Adrenal gland (tissue), 12 donors: ENCODE data around the gene ADCY2. TPM values are rescaled to one million over a fixed set of nuclear protein-coding genes. Genes with fewer than 3 reads are reported as not detected.

Source experiments
- DNase-seq, 7 donors: peaks; one replicate each; pipeline ENCODE4 v3.0.0-alpha.2; 2019 to 2020
- H3K27ac ChIP-seq, 5 donors: fragments of 200-600 bp; sonication (generic) in 4 of 5; 1 replicate in 3 of 5; 2 replicates in 2 of 5; pipeline versions ENCODE4 v1.5.1 to v1.8.0; 2016 to 2020; ENCODE audit warnings: mild to moderate bottlenecking in 1 of 5
- H3K27me3 ChIP-seq: fragments of 200-600 bp; 2 replicates; pipeline ENCODE4 v1.8.0; 2021
- H3K36me3 ChIP-seq, 2 donors: fragments of 200-600 bp; replicated peaks in 1 of 2; 1 replicate in 1 of 2; 2 replicates in 1 of 2; pipeline versions ENCODE4 v1.5.1 to v1.8.0; 2018 to 2022
- H3K4me1 ChIP-seq, 2 donors: fragments of 200-600 bp; replicated peaks in 1 of 2; 1 replicate in 1 of 2; 2 replicates in 1 of 2; pipeline versions ENCODE4 v1.5.1 to v1.8.0; 2018 to 2021
- H3K4me3 ChIP-seq, 4 donors: fragments of 200-600 bp; sonication (generic) in 3 of 4; one replicate each; pipeline ENCODE4 v1.5.1; 2016 to 2018
- H3K9me3 ChIP-seq, 3 donors: fragments of 200-600 bp; sonication (generic) in 1 of 3; replicated peaks in 1 of 3; 1 replicate in 2 of 3; 2 replicates in 1 of 3; pipeline versions ENCODE4 v1.5.1 to v1.8.0; 2016 to 2021
- POLR2A ChIP-seq, 2 donors: fragments of 450-650 bp; IDR thresholded peaks; one replicate each; pipeline ENCODE4 v1.6.1; 2017; ENCODE audit warnings: antibody characterized with exemption in 2 of 2, mild to moderate bottlenecking in 2 of 2, moderate library complexity in 1 of 2
- whole genome bisulfite sequencing, 4 donors: extraction: QIAGEN DNeasy Blood & Tissue Kit in 2 of 4; methylation state at CpG; one replicate each; pipeline versions ENCODE4 v1.1.5 to v1.1.7; 2013 to 2017; 5-methylcytosine and 5-hydroxymethylcytosine counted together
- intact Hi-C, 2 donors: fragments of 100-400 bp; cut with DNase I; formaldehyde crosslinking; loops; one replicate each; pipeline versions ENCODE4 v1.14.1 to v1.15.0; 2022 to 2023
- polyA plus RNA-seq, 3 donors: library from polyadenylated mRNA; stranded (reverse); fragments of 200-250 nt in 2 of 3; fragments of 350-450 nt in 1 of 3; fragmentation: Illumina TruSeq in 1 of 3; extraction: RNeasy Lipid Tissue Mini Kit (QIAGEN cat#74804) in 1 of 3; gene quantifications; one replicate each; pipeline ENCODE4 v1.2.3, GENCODE V29; 2013 to 2014
- total RNA-seq, 9 donors: library from RNA; depleted of rRNA in 4 of 9; stranded (reverse); fragments of >200 nt in 4 of 9; fragments of 120-200 nt in 1 of 9; fragmentation: NEBNext Ultra II Directional in 1 of 9; extraction: Animal tissue kit (Norgen Biotek cat#: 25700) in 1 of 9; gene quantifications; one replicate each; pipeline versions ENCODE4 v1.1.0 to v1.2.4, GENCODE V29; 2013 to 2023
- TF ChIP-seq, protein P1 (sequence below), 6 experiments: fragments of 450-650 bp in 4 of 6; fragments of 200-600 bp in 2 of 6; sonication (generic) in 1 of 6; IDR thresholded peaks; 1 replicate in 5 of 6; 2 replicates in 1 of 6; pipeline versions ENCODE4 v1.5.1 to v1.8.0; 2016 to 2021; ENCODE audit warnings: antibody characterized with exemption in 6 of 6, mild to moderate bottlenecking in 2 of 6, moderate library complexity in 1 of 6
- donor health status: healthy with polysubstance abuse.
- donor health status: Bipolar disorder and iron deficiency.
- donor health status: DM: yes; HTN: yes; CAD: no.
- donor health status: DM: no; HTN: no; CAD: no.
- donor health status: DM: no; HTN: no; CAD: no.
- donor health status: DM: yes; HTN: yes; CAD: no.

ADCY2 gene
- total and polyA plus RNA-seq, 12 donors, result 0.85 to 6.6 (median 2.3) TPM

DNA sequence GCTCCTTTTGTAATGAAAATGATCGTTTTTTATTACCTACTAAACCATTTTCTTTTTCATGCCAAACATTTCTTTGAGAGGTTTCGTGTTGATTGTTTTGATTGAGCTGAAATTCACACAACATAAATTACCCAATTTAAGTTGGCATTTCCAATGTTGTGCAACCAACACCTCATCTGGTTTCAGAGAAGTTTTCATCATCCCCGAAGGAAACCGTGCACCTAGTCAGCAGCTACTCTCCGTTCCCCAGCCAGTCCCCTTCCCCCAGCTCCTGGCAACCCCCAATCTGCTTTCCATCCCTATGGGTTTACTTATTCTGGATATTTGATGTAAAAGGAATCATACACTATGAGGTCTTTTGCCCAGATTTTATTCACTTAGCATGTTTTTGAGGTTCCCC, 123.6 kb downstream of the ADCY2 start:
- H3K36me3 ChIP-seq, result no peaks in the 10 kb centered on the region
- H3K27me3 ChIP-seq, result no peaks in the 10 kb centered on the region
- no peak overlapping the region for H3K4me3 ChIP-seq
- intact Hi-C loops, result no loop called here
- 56 to 69% (median 65%) methylated on average over 5 of the region's 5 CpGs for WGBS, 4 donors
- no peaks in the 10 kb centered on the region for H3K4me1 ChIP-seq
- no peaks in the 10 kb centered on the region for H3K9me3 ChIP-seq
- H3K27ac ChIP-seq, result no peak overlapping the region
- no peak for DNase-seq
- no peak for TF ChIP-seq POLR2A (IDR thresholded peaks at IDR 0.05)
- TF ChIP-seq, protein P1, sequence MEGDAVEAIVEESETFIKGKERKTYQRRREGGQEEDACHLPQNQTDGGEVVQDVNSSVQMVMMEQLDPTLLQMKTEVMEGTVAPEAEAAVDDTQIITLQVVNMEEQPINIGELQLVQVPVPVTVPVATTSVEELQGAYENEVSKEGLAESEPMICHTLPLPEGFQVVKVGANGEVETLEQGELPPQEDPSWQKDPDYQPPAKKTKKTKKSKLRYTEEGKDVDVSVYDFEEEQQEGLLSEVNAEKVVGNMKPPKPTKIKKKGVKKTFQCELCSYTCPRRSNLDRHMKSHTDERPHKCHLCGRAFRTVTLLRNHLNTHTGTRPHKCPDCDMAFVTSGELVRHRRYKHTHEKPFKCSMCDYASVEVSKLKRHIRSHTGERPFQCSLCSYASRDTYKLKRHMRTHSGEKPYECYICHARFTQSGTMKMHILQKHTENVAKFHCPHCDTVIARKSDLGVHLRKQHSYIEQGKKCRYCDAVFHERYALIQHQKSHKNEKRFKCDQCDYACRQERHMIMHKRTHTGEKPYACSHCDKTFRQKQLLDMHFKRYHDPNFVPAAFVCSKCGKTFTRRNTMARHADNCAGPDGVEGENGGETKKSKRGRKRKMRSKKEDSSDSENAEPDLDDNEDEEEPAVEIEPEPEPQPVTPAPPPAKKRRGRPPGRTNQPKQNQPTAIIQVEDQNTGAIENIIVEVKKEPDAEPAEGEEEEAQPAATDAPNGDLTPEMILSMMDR (IDR thresholded peaks at IDR 0.05), result no peak

- TF ChIP-seq, protein P1 (IDR thresholded peaks at IDR 0.05), result no peak
- TF ChIP-seq POLR2A (IDR thresholded peaks at IDR 0.05), result no peak
- Histone ChIP-seq H3K9me3 (no peaks in the 10 kb centered on the region), H3K4me1 (no peaks in the 10 kb centered on the region), H3K27me3 (no peaks in the 10 kb centered on the region), H3K4me3 (no peak overlapping the region), H3K36me3 (no peaks in the 10 kb centered on the region), H3K27ac (no peak overlapping the region)
- intact Hi-C loops, result no loop called here
- DNase-seq, result no peak
These were observed 133.9 kb downstream of the ADCY2 start for GRCh38 chr5:7529880-7530279.

DNA sequence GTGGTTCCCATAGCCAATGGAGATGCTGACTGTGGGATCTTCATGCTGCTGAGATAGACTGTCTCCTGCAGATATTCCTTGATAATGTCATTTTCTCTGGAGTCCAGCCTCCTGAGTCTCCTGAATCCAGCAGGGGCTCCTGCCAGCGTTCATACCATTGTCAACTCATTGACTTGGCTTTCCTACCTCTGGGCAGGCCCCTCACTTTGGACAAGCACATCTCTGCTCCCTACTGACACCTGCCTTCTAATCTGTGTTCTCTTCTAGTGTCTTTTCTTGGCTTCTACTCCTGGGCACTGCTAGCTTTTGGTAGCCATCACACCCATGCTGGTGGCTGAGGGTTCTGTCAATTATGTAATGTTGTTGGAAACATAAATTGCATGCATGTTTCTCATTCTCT, 138.0 kb downstream of the ADCY2 start:
- Histone ChIP-seq H3K27me3 (no peaks in the 10 kb centered on the region), H3K4me1 (no peaks in the 10 kb centered on the region), H3K27ac (no peak overlapping the region), H3K9me3 (no peaks in the 10 kb centered on the region), H3K4me3 (no peak overlapping the region), H3K36me3 (no peaks in the 10 kb centered on the region)
- 85 to 92% (median 89%) methylated on average over 1 of the region's 1 CpG for whole genome bisulfite sequencing, 4 donors
- no peak for DNase-seq
- no peak for TF ChIP-seq POLR2A (IDR thresholded peaks at IDR 0.05)
- TF ChIP-seq, protein P1 (IDR thresholded peaks at IDR 0.05), result no peak
- intact Hi-C loops, result no loop called here

GRCh38 chr5:7534505-7534904, 138.6 kb downstream of the ADCY2 start:
- no peaks in the 10 kb centered on the region for H3K27me3 ChIP-seq
- TF ChIP-seq, protein P1 (IDR thresholded peaks at IDR 0.05), result no peak
- TF ChIP-seq POLR2A (IDR thresholded peaks at IDR 0.05), result no peak
- H3K9me3 ChIP-seq, result no peaks in the 10 kb centered on the region
- no peak for DNase-seq
- no peak overlapping the region for H3K4me3 ChIP-seq
- no peaks in the 10 kb centered on the region for H3K4me1 ChIP-seq
- 65 to 82% (median 73%) methylated on average over 3 of the region's 3 CpGs for WGBS, 4 donors
- intact Hi-C loops, result no loop called here
- H3K27ac ChIP-seq, result no peak overlapping the region
- H3K36me3 ChIP-seq, result no peaks in the 10 kb centered on the region
